Osteoblast (primary cell): ENCODE measurements around the gene ACBD6. TPM values are rescaled to one million over a fixed set of nuclear protein-coding genes. Genes with fewer than 3 reads are reported as not detected.

Experiments used
- DNase-seq: peaks from one replicate; pipeline ENCODE4 v3.0.0; 2011; ENCODE audit warnings: low spot score, mixed read lengths; ENCODE audit not compliant: insufficient read length; ENCODE audit errors: missing footprints
- H2AFZ ChIP-seq: 2 replicates; pipeline ENCODE4 v1.6.0; 2011; ENCODE audit warnings: mild to moderate bottlenecking, low read length
- H3K27ac ChIP-seq: 2 replicates; pipeline ENCODE4 v1.5.1; 2011; ENCODE audit warnings: mild to moderate bottlenecking, low read depth, low read length, moderate library complexity
- H3K27me3 ChIP-seq: 2 replicates; pipeline ENCODE4 v1.6.0; 2012; ENCODE audit warnings: mild to moderate bottlenecking, control low read depth, inconsistent platforms, low read length, moderate library complexity; ENCODE audit not compliant: insufficient read depth
- H3K36me3 ChIP-seq: 2 replicates; pipeline ENCODE4 v1.5.1; 2011; ENCODE audit warnings: mild to moderate bottlenecking, low read length, control low read depth, moderate library complexity; ENCODE audit not compliant: insufficient read depth
- H3K4me1 ChIP-seq: 2 replicates; pipeline ENCODE4 v1.5.1; 2011; ENCODE audit warnings: mild to moderate bottlenecking, low read length, control low read depth, moderate library complexity; ENCODE audit not compliant: insufficient read depth
- H3K4me2 ChIP-seq: 2 replicates; pipeline ENCODE4 v1.6.0; 2011; ENCODE audit warnings: mild to moderate bottlenecking, low read length; ENCODE audit not compliant: insufficient read depth
- H3K4me3 ChIP-seq: fragments of 200-600 bp; sonication (generic); 3 replicates; pipeline ENCODE4 v1.5.1; 2012; ENCODE audit warnings: mild to moderate bottlenecking, low read length, inconsistent platforms; ENCODE audit not compliant: insufficient read depth
- H3K79me2 ChIP-seq: 2 replicates; pipeline ENCODE4 v1.6.0; 2012; ENCODE audit warnings: mild to moderate bottlenecking, low read length, control low read depth, inconsistent platforms; ENCODE audit not compliant: insufficient read depth
- H3K9me3 ChIP-seq: 2 replicates; pipeline ENCODE4 v1.5.1; 2011; ENCODE audit warnings: low read depth, low read length, control low read depth
- H4K20me1 ChIP-seq: 2 replicates; pipeline ENCODE4 v1.6.0; 2012; ENCODE audit warnings: mild to moderate bottlenecking, low read length, control low read depth; ENCODE audit not compliant: insufficient read depth
- CTCF ChIP-seq: IDR thresholded peaks from 2 replicates; pipeline ENCODE4 v1.5.1; 2011; ENCODE audit warnings: mild to moderate bottlenecking, low read depth, low read length, moderate library complexity; ENCODE audit errors: extremely low read depth
- total RNA-seq: library from RNA; depleted of rRNA; stranded (reverse); fragments of >200 nt; gene quantifications from 2 replicates; pipeline ENCODE4 v1.2.3, GENCODE V29; 2012

The ACBD6 gene
- total RNA-seq, 1 donor: 55.7 TPM

- Histone ChIP-seq H3K27me3 (no peaks in the 10 kb centered on the region), H3K27ac (no peak overlapping the region), H3K36me3 (no peaks in the 10 kb centered on the region), H2AFZ (no peak overlapping the region), H3K4me3 (no peak overlapping the region), H3K79me2 (peaks cover 26% of the 10 kb centered on the region), H3K4me1 (peaks cover 4% of the 10 kb centered on the region), H3K4me2 (no peak overlapping the region), H3K9me3 (no peaks in the 10 kb centered on the region), H4K20me1 (peaks cover 2% of the 10 kb centered on the region)
- no peak for DNase-seq
- no peak for TF ChIP-seq CTCF
Observed at GRCh38 chr1:180433873-180434272, 68.5 kb downstream of the ACBD6 start.

GRCh38 chr1:180431683-180432082, 70.7 kb downstream of the ACBD6 start:
- no peak overlapping the region for H3K4me2 ChIP-seq
- H3K79me2 ChIP-seq: peaks cover 26% of the 10 kb centered on the region
- DNase-seq: no peak

GRCh38 chr1:180428782-180429695, 73.3 kb downstream of the ACBD6 start:
- Histone ChIP-seq H3K4me1 (peaks cover 4% of the 10 kb centered on the region), H3K27me3 (no peaks in the 10 kb centered on the region), H3K4me2 (no peak overlapping the region), H3K27ac (no peak overlapping the region), H3K79me2 (peaks cover 27% of the 10 kb centered on the region), H2AFZ (no peak overlapping the region), H3K4me3 (no peak overlapping the region), H4K20me1 (peaks cover 17% of the 10 kb centered on the region), H3K36me3 (no peaks in the 10 kb centered on the region), H3K9me3 (no peaks in the 10 kb centered on the region)
- DNase-seq: no peak
- TF ChIP-seq CTCF: no peak

More at GRCh38 chr1:180431683-180432082, 70.7 kb downstream of the ACBD6 start:
- Histone ChIP-seq H4K20me1 (peaks cover under 1% of the 10 kb centered on the region), H3K36me3 (no peaks in the 10 kb centered on the region), H2AFZ (no peak overlapping the region), H3K4me3 (no peak overlapping the region), H3K27ac (no peak overlapping the region), H3K27me3 (no peaks in the 10 kb centered on the region), H3K9me3 (no peaks in the 10 kb centered on the region), H3K4me1 (peaks cover 4% of the 10 kb centered on the region)
- no peak for TF ChIP-seq CTCF

GRCh38 chr1:180425952-180426351, 76.4 kb downstream of the ACBD6 start:
- Histone ChIP-seq H3K4me1 (no peaks in the 10 kb centered on the region), H3K36me3 (no peaks in the 10 kb centered on the region), H3K4me2 (no peak overlapping the region), H3K27me3 (no peaks in the 10 kb centered on the region), H3K79me2 (peaks cover 11% of the 10 kb centered on the region), H3K4me3 (no peak overlapping the region), H3K9me3 (peaks cover 2% of the 10 kb centered on the region), H2AFZ (no peak overlapping the region), H4K20me1 (peaks cover 23% of the 10 kb centered on the region), H3K27ac (no peak overlapping the region)
- no peak for TF ChIP-seq CTCF
- DNase-seq: no peak
